GM23338 (cell line): ENCODE results near the gene SLC39A11.

Experiments
- CREB1 ChIP-seq: fragments of 250-450 bp; sonication (Bioruptor Pico); IDR thresholded peaks from 2 replicates; pipeline ENCODE4 v1.5.0; 2020; ENCODE audit warnings: low read depth, mild to moderate bottlenecking, moderate library complexity
- EZH2 ChIP-seq: fragments of 200-600 bp; sonication (generic); IDR thresholded peaks from one replicate; pipeline ENCODE4 v1.8.0; 2017; ENCODE audit warnings: antibody characterized with exemption, mild to moderate bottlenecking, low read depth; ENCODE audit not compliant: unreplicated experiment
- EZH2phosphoT487 ChIP-seq: fragments of 200-600 bp; sonication (generic); IDR thresholded peaks from one replicate; pipeline ENCODE4 v1.8.1; 2018; ENCODE audit warnings: antibody characterized with exemption; ENCODE audit not compliant: unreplicated experiment
- JUNB ChIP-seq: IDR thresholded peaks from one replicate; pipeline ENCODE4 v1.6.1; 2016; ENCODE audit warnings: antibody characterized with exemption; ENCODE audit not compliant: unreplicated experiment
- NANOG ChIP-seq: IDR thresholded peaks from 2 replicates; pipeline ENCODE4 v1.6.1; 2016; ENCODE audit warnings: antibody characterized with exemption, borderline replicate concordance
- POLR2AphosphoS5 ChIP-seq: IDR thresholded peaks from 2 replicates; pipeline ENCODE4 v1.6.1; 2016; ENCODE audit warnings: antibody characterized with exemption, low read depth
- ZNF114 ChIP-seq: fragments of 250-450 bp; sonication (Bioruptor Pico); IDR thresholded peaks from 2 replicates; pipeline ENCODE4 v1.5.0; 2020; ENCODE audit warnings: mild to moderate bottlenecking, moderate library complexity
- ZNF331 ChIP-seq: fragments of 250-450 bp; sonication (Bioruptor Pico); IDR thresholded peaks from 2 replicates; pipeline ENCODE4 v1.5.0; 2020; ENCODE audit warnings: low read depth, mild to moderate bottlenecking, moderate library complexity
- TF ChIP-seq, protein P1 (sequence below): fragments of 250-450 bp; sonication (Bioruptor Pico); IDR thresholded peaks from 2 replicates; pipeline ENCODE4 v1.5.0; 2020; ENCODE audit warnings: mild to moderate bottlenecking, moderate library complexity
- TF ChIP-seq, protein P2 (sequence below), 2 experiments: fragments of 200-600 bp in 1 of 2; sonication (generic) in 1 of 2; conservative IDR thresholded peaks; 2 replicates each; pipeline versions ENCODE4 v1.5.1 to v1.6.1; 2016 to 2017; ENCODE audit warnings: antibody characterized with exemption in 2 of 2, low read depth in 2 of 2, mild to moderate bottlenecking in 2 of 2, moderate library complexity in 1 of 2
- TF ChIP-seq, protein P3 (sequence below): IDR thresholded peaks from one replicate; pipeline ENCODE4 v1.6.1; 2018; ENCODE audit warnings: antibody characterized with exemption; ENCODE audit not compliant: unreplicated experiment
- TF ChIP-seq, protein P4 (sequence below): IDR thresholded peaks from 2 replicates; pipeline ENCODE4 v1.6.1; 2016; ENCODE audit warnings: antibody characterized with exemption

DNA sequence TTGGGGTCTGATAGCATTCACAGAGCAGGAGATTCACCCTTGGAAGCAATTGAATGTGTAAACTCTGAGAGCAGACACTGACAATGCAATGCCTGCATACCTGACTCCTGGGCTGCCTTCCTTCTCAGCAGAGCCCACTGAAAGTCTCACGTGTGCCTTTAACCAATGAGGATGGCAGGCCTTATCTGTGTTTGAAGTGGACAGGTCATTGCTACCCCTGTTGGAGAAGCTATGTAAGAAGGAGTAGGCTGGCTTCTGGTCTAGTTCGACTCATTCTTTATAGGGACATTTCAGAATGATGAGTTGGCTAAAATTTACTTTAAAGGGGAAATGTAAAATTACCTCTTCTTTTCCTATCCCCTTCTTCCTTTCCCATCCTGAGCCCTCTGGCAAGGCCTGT is 446.3 kb downstream of the SLC39A11 start:
- TF ChIP-seq, protein P1, sequence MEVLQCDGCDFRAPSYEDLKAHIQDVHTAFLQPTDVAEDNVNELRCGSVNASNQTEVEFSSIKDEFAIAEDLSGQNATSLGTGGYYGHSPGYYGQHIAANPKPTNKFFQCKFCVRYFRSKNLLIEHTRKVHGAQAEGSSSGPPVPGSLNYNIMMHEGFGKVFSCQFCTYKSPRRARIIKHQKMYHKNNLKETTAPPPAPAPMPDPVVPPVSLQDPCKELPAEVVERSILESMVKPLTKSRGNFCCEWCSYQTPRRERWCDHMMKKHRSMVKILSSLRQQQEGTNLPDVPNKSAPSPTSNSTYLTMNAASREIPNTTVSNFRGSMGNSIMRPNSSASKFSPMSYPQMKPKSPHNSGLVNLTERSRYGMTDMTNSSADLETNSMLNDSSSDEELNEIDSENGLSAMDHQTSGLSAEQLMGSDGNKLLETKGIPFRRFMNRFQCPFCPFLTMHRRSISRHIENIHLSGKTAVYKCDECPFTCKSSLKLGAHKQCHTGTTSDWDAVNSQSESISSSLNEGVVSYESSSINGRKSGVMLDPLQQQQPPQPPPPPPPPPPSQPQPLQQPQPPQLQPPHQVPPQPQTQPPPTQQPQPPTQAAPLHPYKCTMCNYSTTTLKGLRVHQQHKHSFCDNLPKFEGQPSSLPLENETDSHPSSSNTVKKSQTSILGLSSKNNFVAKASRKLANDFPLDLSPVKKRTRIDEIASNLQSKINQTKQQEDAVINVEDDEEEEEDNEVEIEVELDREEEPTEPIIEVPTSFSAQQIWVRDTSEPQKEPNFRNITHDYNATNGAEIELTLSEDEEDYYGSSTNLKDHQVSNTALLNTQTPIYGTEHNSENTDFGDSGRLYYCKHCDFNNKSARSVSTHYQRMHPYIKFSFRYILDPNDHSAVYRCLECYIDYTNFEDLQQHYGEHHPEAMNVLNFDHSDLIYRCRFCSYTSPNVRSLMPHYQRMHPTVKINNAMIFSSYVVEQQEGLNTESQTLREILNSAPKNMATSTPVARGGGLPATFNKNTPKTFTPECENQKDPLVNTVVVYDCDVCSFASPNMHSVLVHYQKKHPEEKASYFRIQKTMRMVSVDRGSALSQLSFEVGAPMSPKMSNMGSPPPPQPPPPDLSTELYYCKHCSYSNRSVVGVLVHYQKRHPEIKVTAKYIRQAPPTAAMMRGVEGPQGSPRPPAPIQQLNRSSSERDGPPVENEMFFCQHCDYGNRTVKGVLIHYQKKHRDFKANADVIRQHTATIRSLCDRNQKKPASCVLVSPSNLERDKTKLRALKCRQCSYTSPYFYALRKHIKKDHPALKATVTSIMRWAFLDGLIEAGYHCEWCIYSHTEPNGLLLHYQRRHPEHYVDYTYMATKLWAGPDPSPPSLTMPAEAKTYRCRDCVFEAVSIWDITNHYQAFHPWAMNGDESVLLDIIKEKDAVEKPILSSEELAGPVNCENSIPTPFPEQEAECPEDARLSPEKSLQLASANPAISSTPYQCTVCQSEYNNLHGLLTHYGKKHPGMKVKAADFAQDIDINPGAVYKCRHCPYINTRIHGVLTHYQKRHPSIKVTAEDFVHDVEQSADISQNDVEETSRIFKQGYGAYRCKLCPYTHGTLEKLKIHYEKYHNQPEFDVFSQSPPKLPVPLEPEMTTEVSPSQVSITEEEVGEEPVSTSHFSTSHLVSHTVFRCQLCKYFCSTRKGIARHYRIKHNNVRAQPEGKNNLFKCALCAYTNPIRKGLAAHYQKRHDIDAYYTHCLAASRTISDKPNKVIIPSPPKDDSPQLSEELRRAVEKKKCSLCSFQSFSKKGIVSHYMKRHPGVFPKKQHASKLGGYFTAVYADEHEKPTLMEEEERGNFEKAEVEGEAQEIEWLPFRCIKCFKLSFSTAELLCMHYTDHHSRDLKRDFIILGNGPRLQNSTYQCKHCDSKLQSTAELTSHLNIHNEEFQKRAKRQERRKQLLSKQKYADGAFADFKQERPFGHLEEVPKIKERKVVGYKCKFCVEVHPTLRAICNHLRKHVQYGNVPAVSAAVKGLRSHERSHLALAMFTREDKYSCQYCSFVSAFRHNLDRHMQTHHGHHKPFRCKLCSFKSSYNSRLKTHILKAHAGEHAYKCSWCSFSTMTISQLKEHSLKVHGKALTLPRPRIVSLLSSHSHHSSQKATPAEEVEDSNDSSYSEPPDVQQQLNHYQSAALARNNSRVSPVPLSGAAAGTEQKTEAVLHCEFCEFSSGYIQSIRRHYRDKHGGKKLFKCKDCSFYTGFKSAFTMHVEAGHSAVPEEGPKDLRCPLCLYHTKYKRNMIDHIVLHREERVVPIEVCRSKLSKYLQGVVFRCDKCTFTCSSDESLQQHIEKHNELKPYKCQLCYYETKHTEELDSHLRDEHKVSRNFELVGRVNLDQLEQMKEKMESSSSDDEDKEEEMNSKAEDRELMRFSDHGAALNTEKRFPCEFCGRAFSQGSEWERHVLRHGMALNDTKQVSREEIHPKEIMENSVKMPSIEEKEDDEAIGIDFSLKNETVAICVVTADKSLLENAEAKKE (CRISPR knock-in tag), result no peak
- TF ChIP-seq, protein P2, sequence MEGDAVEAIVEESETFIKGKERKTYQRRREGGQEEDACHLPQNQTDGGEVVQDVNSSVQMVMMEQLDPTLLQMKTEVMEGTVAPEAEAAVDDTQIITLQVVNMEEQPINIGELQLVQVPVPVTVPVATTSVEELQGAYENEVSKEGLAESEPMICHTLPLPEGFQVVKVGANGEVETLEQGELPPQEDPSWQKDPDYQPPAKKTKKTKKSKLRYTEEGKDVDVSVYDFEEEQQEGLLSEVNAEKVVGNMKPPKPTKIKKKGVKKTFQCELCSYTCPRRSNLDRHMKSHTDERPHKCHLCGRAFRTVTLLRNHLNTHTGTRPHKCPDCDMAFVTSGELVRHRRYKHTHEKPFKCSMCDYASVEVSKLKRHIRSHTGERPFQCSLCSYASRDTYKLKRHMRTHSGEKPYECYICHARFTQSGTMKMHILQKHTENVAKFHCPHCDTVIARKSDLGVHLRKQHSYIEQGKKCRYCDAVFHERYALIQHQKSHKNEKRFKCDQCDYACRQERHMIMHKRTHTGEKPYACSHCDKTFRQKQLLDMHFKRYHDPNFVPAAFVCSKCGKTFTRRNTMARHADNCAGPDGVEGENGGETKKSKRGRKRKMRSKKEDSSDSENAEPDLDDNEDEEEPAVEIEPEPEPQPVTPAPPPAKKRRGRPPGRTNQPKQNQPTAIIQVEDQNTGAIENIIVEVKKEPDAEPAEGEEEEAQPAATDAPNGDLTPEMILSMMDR (conservative IDR thresholded peaks at IDR 0.05; ENCODE audit: low read depth in 2 of 2), result no peak
- TF ChIP-seq EZH2 (no peak), EZH2phosphoT487 (no peak), POLR2AphosphoS5 (no peak), ZNF331 (no peak), JUNB (no peak), NANOG (no peak), ZNF114 (CRISPR knock-in tag) (no peak), CREB1 (CRISPR knock-in tag) (no peak)
- TF ChIP-seq, protein P3, sequence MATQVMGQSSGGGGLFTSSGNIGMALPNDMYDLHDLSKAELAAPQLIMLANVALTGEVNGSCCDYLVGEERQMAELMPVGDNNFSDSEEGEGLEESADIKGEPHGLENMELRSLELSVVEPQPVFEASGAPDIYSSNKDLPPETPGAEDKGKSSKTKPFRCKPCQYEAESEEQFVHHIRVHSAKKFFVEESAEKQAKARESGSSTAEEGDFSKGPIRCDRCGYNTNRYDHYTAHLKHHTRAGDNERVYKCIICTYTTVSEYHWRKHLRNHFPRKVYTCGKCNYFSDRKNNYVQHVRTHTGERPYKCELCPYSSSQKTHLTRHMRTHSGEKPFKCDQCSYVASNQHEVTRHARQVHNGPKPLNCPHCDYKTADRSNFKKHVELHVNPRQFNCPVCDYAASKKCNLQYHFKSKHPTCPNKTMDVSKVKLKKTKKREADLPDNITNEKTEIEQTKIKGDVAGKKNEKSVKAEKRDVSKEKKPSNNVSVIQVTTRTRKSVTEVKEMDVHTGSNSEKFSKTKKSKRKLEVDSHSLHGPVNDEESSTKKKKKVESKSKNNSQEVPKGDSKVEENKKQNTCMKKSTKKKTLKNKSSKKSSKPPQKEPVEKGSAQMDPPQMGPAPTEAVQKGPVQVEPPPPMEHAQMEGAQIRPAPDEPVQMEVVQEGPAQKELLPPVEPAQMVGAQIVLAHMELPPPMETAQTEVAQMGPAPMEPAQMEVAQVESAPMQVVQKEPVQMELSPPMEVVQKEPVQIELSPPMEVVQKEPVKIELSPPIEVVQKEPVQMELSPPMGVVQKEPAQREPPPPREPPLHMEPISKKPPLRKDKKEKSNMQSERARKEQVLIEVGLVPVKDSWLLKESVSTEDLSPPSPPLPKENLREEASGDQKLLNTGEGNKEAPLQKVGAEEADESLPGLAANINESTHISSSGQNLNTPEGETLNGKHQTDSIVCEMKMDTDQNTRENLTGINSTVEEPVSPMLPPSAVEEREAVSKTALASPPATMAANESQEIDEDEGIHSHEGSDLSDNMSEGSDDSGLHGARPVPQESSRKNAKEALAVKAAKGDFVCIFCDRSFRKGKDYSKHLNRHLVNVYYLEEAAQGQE, result no peak
- TF ChIP-seq, protein P4, sequence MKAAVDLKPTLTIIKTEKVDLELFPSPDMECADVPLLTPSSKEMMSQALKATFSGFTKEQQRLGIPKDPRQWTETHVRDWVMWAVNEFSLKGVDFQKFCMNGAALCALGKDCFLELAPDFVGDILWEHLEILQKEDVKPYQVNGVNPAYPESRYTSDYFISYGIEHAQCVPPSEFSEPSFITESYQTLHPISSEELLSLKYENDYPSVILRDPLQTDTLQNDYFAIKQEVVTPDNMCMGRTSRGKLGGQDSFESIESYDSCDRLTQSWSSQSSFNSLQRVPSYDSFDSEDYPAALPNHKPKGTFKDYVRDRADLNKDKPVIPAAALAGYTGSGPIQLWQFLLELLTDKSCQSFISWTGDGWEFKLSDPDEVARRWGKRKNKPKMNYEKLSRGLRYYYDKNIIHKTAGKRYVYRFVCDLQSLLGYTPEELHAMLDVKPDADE, result no peak
